WTC11 (cell line): ENCODE measurements around the gene NKX6-1.

ENCODE experiments used
- CREM ChIP-seq: sonication (generic); formaldehyde crosslinking; IDR thresholded peaks from 2 replicates; pipeline ENCODE4 v1.8.1; 2022; ENCODE audit warnings: mild to moderate bottlenecking, missing genetic modification reagents, moderate library complexity
- JUN ChIP-seq: sonication (generic); formaldehyde crosslinking; IDR thresholded peaks from 2 replicates; pipeline ENCODE4 v1.8.0; 2023; ENCODE audit warnings: mild to moderate bottlenecking, missing genetic modification reagents
- TF ChIP-seq, protein P1 (sequence below): fragments of 200-600 bp; IDR thresholded peaks from 2 replicates; pipeline ENCODE4 v1.8.0; 2022; ENCODE audit warnings: antibody characterized with exemption

DNA sequence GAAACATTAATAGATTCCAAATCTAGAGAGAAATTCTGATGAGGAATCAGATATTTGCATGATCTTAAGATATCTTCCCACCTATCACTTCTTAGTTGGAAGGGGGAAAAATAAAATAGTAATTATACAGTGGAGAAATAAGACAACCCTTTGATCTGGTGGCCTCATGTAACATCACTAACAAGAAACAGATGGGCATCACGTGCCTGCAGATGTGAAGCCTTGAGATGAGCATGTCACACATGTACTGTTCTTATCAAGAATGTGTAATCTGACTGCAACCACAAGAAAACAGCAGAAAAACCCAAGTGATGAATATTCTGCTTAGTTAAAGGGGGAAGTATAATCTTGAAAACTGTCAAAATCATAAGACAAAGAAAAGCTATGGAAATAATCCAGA, 31.4 kb upstream of the NKX6-1 start:
- TF ChIP-seq, protein P1, sequence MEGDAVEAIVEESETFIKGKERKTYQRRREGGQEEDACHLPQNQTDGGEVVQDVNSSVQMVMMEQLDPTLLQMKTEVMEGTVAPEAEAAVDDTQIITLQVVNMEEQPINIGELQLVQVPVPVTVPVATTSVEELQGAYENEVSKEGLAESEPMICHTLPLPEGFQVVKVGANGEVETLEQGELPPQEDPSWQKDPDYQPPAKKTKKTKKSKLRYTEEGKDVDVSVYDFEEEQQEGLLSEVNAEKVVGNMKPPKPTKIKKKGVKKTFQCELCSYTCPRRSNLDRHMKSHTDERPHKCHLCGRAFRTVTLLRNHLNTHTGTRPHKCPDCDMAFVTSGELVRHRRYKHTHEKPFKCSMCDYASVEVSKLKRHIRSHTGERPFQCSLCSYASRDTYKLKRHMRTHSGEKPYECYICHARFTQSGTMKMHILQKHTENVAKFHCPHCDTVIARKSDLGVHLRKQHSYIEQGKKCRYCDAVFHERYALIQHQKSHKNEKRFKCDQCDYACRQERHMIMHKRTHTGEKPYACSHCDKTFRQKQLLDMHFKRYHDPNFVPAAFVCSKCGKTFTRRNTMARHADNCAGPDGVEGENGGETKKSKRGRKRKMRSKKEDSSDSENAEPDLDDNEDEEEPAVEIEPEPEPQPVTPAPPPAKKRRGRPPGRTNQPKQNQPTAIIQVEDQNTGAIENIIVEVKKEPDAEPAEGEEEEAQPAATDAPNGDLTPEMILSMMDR = no peak
- no peak for TF ChIP-seq JUN (CRISPR knock-in tag)
- no peak for TF ChIP-seq CREM
